Immature natural killer cell (primary cell): ENCODE data around the gene SPG7. TPM values are rescaled to one million over a fixed set of nuclear protein-coding genes. Genes with fewer than 3 reads are reported as not detected.
"Not testable (repeated sequence)": the region's sequence is repeated elsewhere in the genome, so short reads cannot be mapped to it uniquely, and the experiment has no call there.

ENCODE experiments used
- DNase-seq, 3 donors: peaks; one replicate each; pipeline ENCODE4 v3.0.0; 2022; ENCODE audit warnings: mixed read lengths in 1 of 3
- H3K27ac Mint-ChIP-seq, 6 donors: one replicate each; pipeline ENCODE4 v1.8.0; 2020; ENCODE audit warnings: mixed read lengths in 6 of 6, mild to moderate bottlenecking in 5 of 6, inconsistent platforms in 4 of 6, moderate library complexity in 3 of 6
- H3K27me3 Mint-ChIP-seq, 3 donors: one replicate each; pipeline ENCODE4 v1.8.0; 2020 to 2021; ENCODE audit warnings: low read depth in 3 of 3, mild to moderate bottlenecking in 3 of 3, mixed read lengths in 3 of 3, moderate library complexity in 3 of 3, inconsistent platforms in 1 of 3
- H3K36me3 Mint-ChIP-seq, 3 donors: one replicate each; pipeline ENCODE4 v1.8.0; 2020; ENCODE audit warnings: mixed read lengths in 3 of 3, inconsistent platforms in 2 of 3, mild to moderate bottlenecking in 2 of 3
- H3K4me1 Mint-ChIP-seq, 2 donors: one replicate each; pipeline ENCODE4 v1.8.0; 2020; ENCODE audit warnings: inconsistent platforms in 2 of 2, mild to moderate bottlenecking in 2 of 2, mixed read lengths in 2 of 2, moderate library complexity in 1 of 2
- H3K4me3 Mint-ChIP-seq, 5 donors: one replicate each; pipeline ENCODE4 v1.8.0; 2020; ENCODE audit warnings: mild to moderate bottlenecking in 5 of 5, mixed read lengths in 5 of 5, inconsistent platforms in 3 of 5, moderate library complexity in 3 of 5
- H3K9me3 Mint-ChIP-seq, 6 donors: one replicate each; pipeline ENCODE4 v1.8.0; 2020; ENCODE audit warnings: mild to moderate bottlenecking in 6 of 6, mixed read lengths in 6 of 6, inconsistent platforms in 4 of 6, moderate library complexity in 3 of 6
- polyA plus RNA-seq, 3 donors: library from polyadenylated mRNA; unstranded; fragments of 300-500 nt; fragmentation: Illumina TruSeq; gene quantifications; one replicate each; pipeline ENCODE4 v1.2.3, GENCODE V29; 2021

SPG7 gene
- polyA plus RNA-seq: 10 to 100 TPM; 39.7 to 48.4 (median 41.0) TPM

GRCh38 chr16:89507834-89508590, at the start of gene SPG7:
Gene SPG7 (plus strand): TSS chr16:89508403. CDS start chr16:89508418, 15 bp downstream.
- peak; percentile 93 for DNase-seq
- peaks cover 2 to 16% (median 8%) of the 10 kb centered on the region in 3 donors for H3K27me3 Mint-ChIP-seq
- H3K9me3 Mint-ChIP-seq: no peaks in the 10 kb centered on the region
- H3K36me3 Mint-ChIP-seq: peaks cover 0 to 5% (median 0%) of the 10 kb centered on the region in 3 donors
- peak within 1 kb of the TSS; percentile 85 to 97 (median 93) for H3K27ac Mint-ChIP-seq
- H3K4me1 Mint-ChIP-seq: peaks cover 40 to 47% of the 10 kb centered on the region in 2 donors
- H3K4me3 Mint-ChIP-seq: peak within 1 kb of the TSS; percentile 87 to 95 (median 92)

GRCh38 chr16:89458551-89458950, 49.7 kb upstream of the SPG7 start:
- DNase-seq: no peak
- H3K27ac Mint-ChIP-seq: peak overlapping the region in 2 of 6 donors; percentile 5 to 15
- H3K4me3 Mint-ChIP-seq: no peak overlapping the region
- H3K36me3 Mint-ChIP-seq: no peaks in the 10 kb centered on the region
- H3K27me3 Mint-ChIP-seq: peaks cover 4 to 12% (median 8%) of the 10 kb centered on the region in 3 donors
- peaks cover 64 to 70% of the 10 kb centered on the region in 2 donors for H3K4me1 Mint-ChIP-seq
- H3K9me3 Mint-ChIP-seq: no peaks in the 10 kb centered on the region

- H3K4me1 Mint-ChIP-seq: peaks cover 64 to 70% of the 10 kb centered on the region in 2 donors
- DNase-seq: no peak
- H3K4me3 Mint-ChIP-seq: peak overlapping the region in 1 of 5 donors; percentile 2
- H3K27me3 Mint-ChIP-seq: peaks cover 4 to 10% (median 8%) of the 10 kb centered on the region in 3 donors
- H3K9me3 Mint-ChIP-seq: no peaks in the 10 kb centered on the region
- H3K36me3 Mint-ChIP-seq: no peaks in the 10 kb centered on the region
- peak overlapping the region in 3 of 6 donors; percentile 5 to 20 (median 15) for H3K27ac Mint-ChIP-seq
Measured at GRCh38 chr16:89458967-89459366, 49.2 kb upstream of the SPG7 start.

GRCh38 chr16:89460556-89460955, 47.6 kb upstream of the SPG7 start:
- peaks cover 68 to 74% of the 10 kb centered on the region in 2 donors for H3K4me1 Mint-ChIP-seq

GRCh38 chr16:89461890-89462289, 46.3 kb upstream of the SPG7 start:
- H3K27me3 Mint-ChIP-seq: peaks cover 2 to 15% (median 11%) of the 10 kb centered on the region in 3 donors
- not testable (repeated sequence) for H3K9me3 Mint-ChIP-seq, DNase-seq, H3K36me3 Mint-ChIP-seq
- H3K4me1 Mint-ChIP-seq: peaks cover 69 to 74% of the 10 kb centered on the region in 2 donors
- peak overlapping the region in 4 of 6 donors; percentile 9 to 54 (median 48) for H3K27ac Mint-ChIP-seq
- peak overlapping the region in 1 of 5 donors; percentile 20 for H3K4me3 Mint-ChIP-seq

More at GRCh38 chr16:89460556-89460955, 47.6 kb upstream of the SPG7 start:
- H3K27me3 Mint-ChIP-seq: peaks cover 8 to 11% (median 9%) of the 10 kb centered on the region in 3 donors
- no peaks in the 10 kb centered on the region for H3K9me3 Mint-ChIP-seq
- H3K27ac Mint-ChIP-seq: peak overlapping the region in 3 of 6 donors; percentile 6 to 43 (median 9)
- DNase-seq: no peak
- no peak overlapping the region for H3K4me3 Mint-ChIP-seq
- H3K36me3 Mint-ChIP-seq: no peaks in the 10 kb centered on the region

- peaks cover 75 to 78% of the 10 kb centered on the region in 2 donors for H3K4me1 Mint-ChIP-seq
- not testable (repeated sequence) for H3K36me3 Mint-ChIP-seq, H3K4me3 Mint-ChIP-seq, DNase-seq, H3K27ac Mint-ChIP-seq, H3K9me3 Mint-ChIP-seq
- peaks cover 2 to 15% (median 11%) of the 10 kb centered on the region in 3 donors for H3K27me3 Mint-ChIP-seq
Measured at GRCh38 chr16:89462639-89463038, 45.6 kb upstream of the SPG7 start.

GRCh38 chr16:89463312-89463711, 44.9 kb upstream of the SPG7 start:
- H3K9me3 Mint-ChIP-seq, H3K4me3 Mint-ChIP-seq, H3K36me3 Mint-ChIP-seq, DNase-seq, H3K27ac Mint-ChIP-seq: not testable (repeated sequence)
- Mint-ChIP-seq H3K4me1 (peaks cover 77 to 81% of the 10 kb centered on the region in 2 donors), H3K27me3 (peaks cover 0 to 16% (median 10%) of the 10 kb centered on the region in 3 donors)

GRCh38 chr16:89466920-89467319, 41.3 kb upstream of the SPG7 start:
- peaks cover 78 to 82% of the 10 kb centered on the region in 2 donors for H3K4me1 Mint-ChIP-seq
- H3K27me3 Mint-ChIP-seq: peaks cover 3 to 20% (median 8%) of the 10 kb centered on the region in 3 donors
- H3K4me3 Mint-ChIP-seq: peak overlapping the region in 2 of 5 donors; percentile 24 to 46
- H3K36me3 Mint-ChIP-seq: peaks cover 0 to 6% (median 0%) of the 10 kb centered on the region in 3 donors
- H3K27ac Mint-ChIP-seq: peak overlapping the region in 4 of 6 donors; percentile 21 to 73 (median 46)
- DNase-seq: no peak
- no peaks in the 10 kb centered on the region for H3K9me3 Mint-ChIP-seq

- DNase-seq: no peak
- H3K4me3 Mint-ChIP-seq: peak overlapping the region in 2 of 5 donors; percentile 46 to 64
- H3K27me3 Mint-ChIP-seq: peaks cover 3 to 20% (median 9%) of the 10 kb centered on the region in 3 donors
- H3K27ac Mint-ChIP-seq: peak overlapping the region in 4 of 6 donors; percentile 28 to 71 (median 46)
- H3K36me3 Mint-ChIP-seq: peaks cover 0 to 6% (median 0%) of the 10 kb centered on the region in 3 donors
- no peaks in the 10 kb centered on the region for H3K9me3 Mint-ChIP-seq
- peaks cover 82 to 86% of the 10 kb centered on the region in 2 donors for H3K4me1 Mint-ChIP-seq
Measured at GRCh38 chr16:89467382-89467781, 40.8 kb upstream of the SPG7 start.

GRCh38 chr16:89472711-89473075, 35.5 kb upstream of the SPG7 start:
- H3K4me1 Mint-ChIP-seq: peaks cover 88 to 91% of the 10 kb centered on the region in 2 donors
- peak overlapping the region; percentile 20 to 82 (median 66) for H3K27ac Mint-ChIP-seq
- peaks cover 0 to 1% (median 0%) of the 10 kb centered on the region in 6 donors for H3K9me3 Mint-ChIP-seq
- peak in 2 of 3 donors; percentile 50 to 54 for DNase-seq
- H3K4me3 Mint-ChIP-seq: peak overlapping the region; percentile 70 to 90 (median 76)
- H3K36me3 Mint-ChIP-seq: peaks cover 0 to 4% (median 3%) of the 10 kb centered on the region in 3 donors
- H3K27me3 Mint-ChIP-seq: peaks cover 8 to 32% (median 19%) of the 10 kb centered on the region in 3 donors

- H3K36me3 Mint-ChIP-seq: peaks cover 0 to 4% (median 3%) of the 10 kb centered on the region in 3 donors
- H3K4me1 Mint-ChIP-seq: peaks cover 88 to 91% of the 10 kb centered on the region in 2 donors
- DNase-seq: no peak
- H3K27me3 Mint-ChIP-seq: peaks cover 8 to 31% (median 18%) of the 10 kb centered on the region in 3 donors
- H3K4me3 Mint-ChIP-seq: peak overlapping the region; percentile 70 to 90 (median 76)
- peak overlapping the region; percentile 56 to 82 (median 68) for H3K27ac Mint-ChIP-seq
- peaks cover 0 to 1% (median 0%) of the 10 kb centered on the region in 6 donors for H3K9me3 Mint-ChIP-seq
Measured at GRCh38 chr16:89473136-89473712, 35.0 kb upstream of the SPG7 start.

- Mint-ChIP-seq H3K4me3 (peak overlapping the region; percentile 70 to 90 (median 76)), H3K9me3 (peaks cover 0 to 1% (median 0%) of the 10 kb centered on the region in 6 donors), H3K4me1 (peaks cover 91% of the 10 kb centered on the region in 2 donors), H3K27me3 (peaks cover 13 to 35% (median 24%) of the 10 kb centered on the region in 3 donors), H3K27ac (peak overlapping the region; percentile 21 to 82 (median 55)), H3K36me3 (peaks cover 0 to 4% (median 3%) of the 10 kb centered on the region in 3 donors)
- no peak for DNase-seq
Measured at GRCh38 chr16:89473791-89474414, 34.3 kb upstream of the SPG7 start.

- Mint-ChIP-seq H3K27ac (no peak overlapping the region), H3K4me3 (peak overlapping the region in 3 of 5 donors; percentile 4 to 79 (median 45)), H3K4me1 (peaks cover 91 to 94% of the 10 kb centered on the region in 2 donors)
Measured at GRCh38 chr16:89475144-89475543, 33.1 kb upstream of the SPG7 start.

More at GRCh38 chr16:89475144-89475543, 33.1 kb upstream of the SPG7 start:
- no peak for DNase-seq
- peaks cover 0 to 4% (median 3%) of the 10 kb centered on the region in 3 donors for H3K36me3 Mint-ChIP-seq
- H3K9me3 Mint-ChIP-seq: peaks cover 0 to 1% (median 0%) of the 10 kb centered on the region in 6 donors
- peaks cover 16 to 39% (median 28%) of the 10 kb centered on the region in 3 donors for H3K27me3 Mint-ChIP-seq
